Ovary (tissue), 9 donors: ENCODE results near the gene UROC1. TPM values are rescaled to one million over a fixed set of nuclear protein-coding genes. Genes with fewer than 3 reads are reported as not detected.

Experiments used
- DNase-seq, 5 donors: peaks; one replicate each; pipeline ENCODE4 v3.0.0-alpha.2; 2019 to 2020
- H3K27ac ChIP-seq, 2 donors: fragments of 200-600 bp; one replicate each; pipeline versions ENCODE4 v1.5.1 to v1.8.0; 2019 to 2022
- H3K27me3 ChIP-seq: fragments of 200-600 bp; one replicate; pipeline ENCODE4 v1.8.0; 2022
- H3K36me3 ChIP-seq: fragments of 200-600 bp; sonication (generic); one replicate; pipeline ENCODE4 v1.5.1; 2019
- H3K4me1 ChIP-seq: one replicate; pipeline ENCODE4 v1.8.1; 2013; ENCODE audit warnings: mild to moderate bottlenecking, moderate library complexity; ENCODE audit not compliant: insufficient read depth
- H3K4me3 ChIP-seq: fragments of 200-600 bp; sonication (generic); one replicate; pipeline ENCODE4 v1.5.1; 2017
- H3K9me3 ChIP-seq, 2 donors: fragments of 200-600 bp in 1 of 2; sonication (generic) in 1 of 2; one replicate each; pipeline versions ENCODE4 v1.5.1 to v1.8.1; 2013 to 2019; ENCODE audit warnings: mild to moderate bottlenecking in 1 of 2, moderate library complexity in 1 of 2
- EP300 ChIP-seq: sonication (generic); formaldehyde crosslinking; IDR thresholded peaks from one replicate; pipeline ENCODE4 v1.6.1; 2017; ENCODE audit warnings: antibody characterized with exemption
- POLR2A ChIP-seq: fragments of 450-650 bp; IDR thresholded peaks from one replicate; pipeline ENCODE4 v1.6.1; 2017; ENCODE audit warnings: antibody characterized with exemption, mild to moderate bottlenecking, moderate library complexity
- WGBS, 3 donors: extraction: QIAGEN DNeasy Blood & Tissue Kit in 1 of 3; methylation state at CpG; one replicate each; pipeline versions ENCODE4 v1.1.5 to v1.1.7; 2013 to 2017; 5-methylcytosine and 5-hydroxymethylcytosine counted together
- intact Hi-C, 4 donors: fragments of 100-400 bp; cut with DNase I; formaldehyde crosslinking; loops; one replicate each; pipeline versions ENCODE4 v1.11.0 to v1.15.1; 2022 to 2023
- polyA plus RNA-seq, 2 donors: library from polyadenylated mRNA; stranded (reverse); fragments of 200-250 nt in 1 of 2; fragments of 350-450 nt in 1 of 2; fragmentation: Illumina TruSeq in 1 of 2; extraction: RNeasy Lipid Tissue Mini Kit (QIAGEN cat#74804) in 1 of 2; gene quantifications; one replicate each; pipeline ENCODE4 v1.2.3, GENCODE V29; 2013 to 2014
- total RNA-seq, 7 donors: library from RNA; depleted of rRNA in 2 of 7; stranded (reverse); fragments of >200 nt in 2 of 7; fragmentation: NEBNext Ultra II Directional in 3 of 7; extraction: Animal tissue kit (Norgen Biotek cat#: 25700) in 3 of 7; gene quantifications; one replicate each; pipeline versions ENCODE4 v1.1.0 to v1.2.4, GENCODE V29; 2016 to 2023
- TF ChIP-seq, protein P1 (sequence below), 3 donors: fragments of 450-650 bp in 2 of 3; fragments of 200-600 bp in 1 of 3; IDR thresholded peaks; one replicate each; pipeline versions ENCODE4 v1.5.1 to v1.8.0; 2016 to 2022; ENCODE audit warnings: antibody characterized with exemption in 3 of 3, mild to moderate bottlenecking in 1 of 3
- donor health status: DM: no; HTN: no; CAD: no; lungs with moderate emphysema.
- donor health status: DM: no; HTN: no; CAD: no.
- donor health status: Bipolar disorder and iron deficiency.
- donor health status: DM: yes; HTN: yes; CAD: no.
- donor health status: DM: no; HTN: no; CAD: no.
- donor health status: DM: yes; HTN: yes; CAD: no.

UROC1 gene
- total and polyA plus RNA-seq, 9 donors, result 0.06 to 0.32 (median 0.12) TPM; not detected in 4

DNA sequence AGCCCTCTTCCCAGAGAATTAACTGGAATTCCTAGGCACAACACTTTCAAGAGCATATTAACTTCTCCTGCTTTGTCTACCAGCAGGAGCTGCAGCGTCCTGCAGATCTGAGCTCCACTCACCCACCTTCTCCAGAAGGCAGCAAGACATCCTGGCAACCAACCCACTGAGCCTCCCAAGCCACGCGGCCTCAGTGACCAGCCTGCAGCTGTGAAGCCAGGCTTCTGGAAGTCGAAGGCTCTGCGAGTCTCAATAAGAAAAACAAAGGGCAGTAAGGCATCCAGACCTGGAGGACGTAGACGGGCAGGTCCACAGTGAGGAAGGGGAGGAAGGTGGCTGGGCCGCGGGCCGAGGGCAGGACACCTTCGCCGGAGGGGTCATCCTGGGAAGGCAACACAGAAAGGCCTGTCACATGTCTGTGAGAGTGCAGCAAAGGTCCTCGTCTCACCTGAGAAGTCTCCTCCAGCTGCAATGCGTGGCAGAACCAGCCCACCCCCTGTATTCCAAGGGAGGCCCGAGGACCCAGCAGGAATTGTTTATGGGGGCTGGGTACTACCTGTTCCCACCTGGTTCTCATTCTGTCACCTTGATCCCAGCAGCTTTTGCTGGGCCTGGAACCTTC is 78.1 kb downstream of the UROC1 start:
- H3K4me3 ChIP-seq, result no peak overlapping the region
- H3K27ac ChIP-seq, result no peak overlapping the region
- H3K27me3 ChIP-seq, result no peaks in the 10 kb centered on the region
- no peak for TF ChIP-seq EP300
- TF ChIP-seq POLR2A, result no peak
- TF ChIP-seq, protein P1, sequence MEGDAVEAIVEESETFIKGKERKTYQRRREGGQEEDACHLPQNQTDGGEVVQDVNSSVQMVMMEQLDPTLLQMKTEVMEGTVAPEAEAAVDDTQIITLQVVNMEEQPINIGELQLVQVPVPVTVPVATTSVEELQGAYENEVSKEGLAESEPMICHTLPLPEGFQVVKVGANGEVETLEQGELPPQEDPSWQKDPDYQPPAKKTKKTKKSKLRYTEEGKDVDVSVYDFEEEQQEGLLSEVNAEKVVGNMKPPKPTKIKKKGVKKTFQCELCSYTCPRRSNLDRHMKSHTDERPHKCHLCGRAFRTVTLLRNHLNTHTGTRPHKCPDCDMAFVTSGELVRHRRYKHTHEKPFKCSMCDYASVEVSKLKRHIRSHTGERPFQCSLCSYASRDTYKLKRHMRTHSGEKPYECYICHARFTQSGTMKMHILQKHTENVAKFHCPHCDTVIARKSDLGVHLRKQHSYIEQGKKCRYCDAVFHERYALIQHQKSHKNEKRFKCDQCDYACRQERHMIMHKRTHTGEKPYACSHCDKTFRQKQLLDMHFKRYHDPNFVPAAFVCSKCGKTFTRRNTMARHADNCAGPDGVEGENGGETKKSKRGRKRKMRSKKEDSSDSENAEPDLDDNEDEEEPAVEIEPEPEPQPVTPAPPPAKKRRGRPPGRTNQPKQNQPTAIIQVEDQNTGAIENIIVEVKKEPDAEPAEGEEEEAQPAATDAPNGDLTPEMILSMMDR (IDR thresholded peaks at IDR 0.05), result no peak
- peaks cover 3% of the 10 kb centered on the region for H3K4me1 ChIP-seq
- H3K9me3 ChIP-seq, result no peaks in the 10 kb centered on the region
- peak in 3 of 5 donors; percentile 5 to 8 (median 5) for DNase-seq
- intact Hi-C loops, result no loop called here
- 88 to 90% (median 89%) methylated on average over 15 of the region's 15 CpGs for WGBS, 3 donors
- H3K36me3 ChIP-seq, result no peaks in the 10 kb centered on the region

- Histone ChIP-seq H3K9me3 (no peaks in the 10 kb centered on the region), H3K36me3 (no peaks in the 10 kb centered on the region), H3K4me1 (peaks cover 3% of the 10 kb centered on the region), H3K4me3 (no peak overlapping the region), H3K27me3 (no peaks in the 10 kb centered on the region), H3K27ac (no peak overlapping the region)
- no peak for TF ChIP-seq EP300
- TF ChIP-seq, protein P1 (IDR thresholded peaks at IDR 0.05), result no peak
- no peak for TF ChIP-seq POLR2A
- intact Hi-C loops, result no loop called here
- peak in 2 of 5 donors; percentile 7 to 16 for DNase-seq
- 95 to 97% (median 95%) methylated on average over 10 of the region's 10 CpGs for WGBS, 3 donors
These were observed 78.8 kb downstream of the UROC1 start for GRCh38 chr3:126438746-126439145.

GRCh38 chr3:126438186-126438585 is 79.4 kb downstream of the UROC1 start:
- no peaks in the 10 kb centered on the region for H3K9me3 ChIP-seq
- intact Hi-C loops, result no loop called here
- peaks cover 3% of the 10 kb centered on the region for H3K4me1 ChIP-seq
- no peak overlapping the region for H3K4me3 ChIP-seq
- no peaks in the 10 kb centered on the region for H3K27me3 ChIP-seq
- 85 to 89% (median 87%) methylated on average over 8 of the region's 8 CpGs for WGBS, 3 donors
- peak in 2 of 5 donors; percentile 12 to 13 for DNase-seq
- TF ChIP-seq, protein P1 (IDR thresholded peaks at IDR 0.05), result no peak
- no peak for TF ChIP-seq EP300
- TF ChIP-seq POLR2A, result no peak
- no peaks in the 10 kb centered on the region for H3K36me3 ChIP-seq
- H3K27ac ChIP-seq, result no peak overlapping the region

GRCh38 chr3:126436826-126437717 is 80.5 kb downstream of the UROC1 start:
- intact Hi-C loops, result no loop called here
- TF ChIP-seq POLR2A (no peak), EP300 (no peak)
- TF ChIP-seq, protein P1 (IDR thresholded peaks at IDR 0.05), result no peak
- peak in 3 of 5 donors; percentile 4 to 17 (median 8) for DNase-seq
- WGBS, 3 donors, result 93 to 95% (median 95%) methylated on average over 18 of the region's 18 CpGs
- Histone ChIP-seq H3K4me1 (peaks cover 3% of the 10 kb centered on the region), H3K27ac (no peak overlapping the region), H3K4me3 (no peak overlapping the region), H3K36me3 (no peaks in the 10 kb centered on the region), H3K27me3 (no peaks in the 10 kb centered on the region), H3K9me3 (no peaks in the 10 kb centered on the region)
